HG03558 (cell line): ENCODE results near the gene YARS1.

Experiments used
- ATAC-seq: cut with Tn5 transposase; IDR thresholded peaks from one replicate; pipeline ENCODE4 v1.9.1; 2021; ENCODE audit warnings: moderate number of reproducible peaks; ENCODE audit not compliant: unreplicated experiment; ENCODE audit errors: extremely low read depth

The YARS1 gene

GRCh38 chr1:32782086-32782485, 35.1 kb downstream of the YARS1 start:
- ATAC-seq = no peak

- no peak for ATAC-seq
Observed at GRCh38 chr1:32780628-32781234, 36.4 kb downstream of the YARS1 start.

GRCh38 chr1:32780005-32780404, 37.2 kb downstream of the YARS1 start:
- ATAC-seq = no peak

GRCh38 chr1:32779242-32779641, 37.9 kb downstream of the YARS1 start:
- ATAC-seq = no peak

DNA sequence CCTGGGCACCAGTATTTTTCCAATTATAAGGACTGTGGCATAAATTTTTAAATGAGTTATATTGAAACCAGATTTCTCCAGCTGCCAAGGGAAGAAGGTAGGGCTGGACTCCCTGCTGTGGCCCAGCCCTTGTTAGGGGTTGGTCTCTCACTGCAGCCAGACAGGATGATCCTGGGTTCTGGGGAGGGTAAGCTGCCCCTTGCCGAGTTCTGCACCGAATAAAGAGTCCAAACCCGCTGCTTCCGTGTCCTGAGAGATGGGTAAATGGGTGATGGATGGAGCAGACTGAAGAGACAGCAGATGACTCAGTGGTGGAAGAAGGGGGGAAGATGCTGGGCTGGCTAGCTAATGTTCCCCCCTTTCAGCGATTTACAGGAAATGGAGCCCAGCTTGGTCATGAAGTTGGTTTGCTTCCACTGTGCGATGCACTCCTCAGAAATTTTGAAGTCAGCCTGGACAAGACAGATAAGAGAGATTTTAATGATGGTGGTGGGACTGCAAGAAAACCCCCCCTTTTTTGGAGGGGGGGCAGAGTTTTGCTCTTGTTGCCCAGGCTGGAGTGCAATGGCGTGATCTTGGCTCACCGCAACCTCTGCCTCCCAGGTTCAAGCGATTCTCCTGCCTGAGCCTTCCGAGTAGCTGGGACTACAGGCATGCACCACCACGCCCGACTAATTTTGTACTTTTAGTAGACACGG, 41.4 kb downstream of the YARS1 start:
- no peak for ATAC-seq

GRCh38 chr1:32774950-32775634, 42.1 kb downstream of the YARS1 start:
- ATAC-seq = no peak

GRCh38 chr1:32774464-32774808, 42.7 kb downstream of the YARS1 start:
- ATAC-seq = no peak

DNA sequence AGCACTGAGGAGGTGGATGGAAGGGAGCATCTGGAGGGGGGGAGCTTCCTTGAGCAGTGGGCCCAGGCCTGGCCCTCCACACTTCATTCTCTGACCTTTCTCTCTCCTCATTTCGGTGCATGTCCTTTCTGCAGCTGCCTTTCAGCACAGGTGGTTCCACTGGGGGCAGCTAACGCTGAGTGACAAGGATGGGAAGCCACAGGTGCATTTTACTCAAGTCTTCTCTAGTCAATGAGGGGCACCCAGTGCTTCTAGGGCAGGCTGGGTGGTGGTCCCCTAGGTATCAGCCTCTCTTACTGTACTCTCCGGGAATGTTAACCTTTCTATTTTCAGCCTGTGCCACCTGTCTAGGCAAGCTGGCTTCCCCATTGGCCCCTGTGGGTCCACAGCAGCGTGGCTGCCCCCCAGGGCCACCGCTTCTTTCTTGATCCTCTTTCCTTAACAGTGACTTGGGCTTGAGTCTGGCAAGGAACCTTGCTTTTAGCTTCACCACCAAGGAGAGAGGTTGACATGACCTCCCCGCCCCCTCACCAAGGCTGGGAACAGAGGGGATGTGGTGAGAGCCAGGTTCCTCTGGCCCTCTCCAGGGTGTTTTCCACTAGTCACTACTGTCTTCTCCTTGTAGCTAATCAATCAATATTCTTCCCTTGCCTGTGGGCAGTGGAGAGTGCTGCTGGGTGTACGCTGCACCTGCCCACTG, 43.2 kb downstream of the YARS1 start:
- no peak for ATAC-seq

- ATAC-seq = no peak
Observed at GRCh38 chr1:32773018-32773763, 44.0 kb downstream of the YARS1 start.

DNA sequence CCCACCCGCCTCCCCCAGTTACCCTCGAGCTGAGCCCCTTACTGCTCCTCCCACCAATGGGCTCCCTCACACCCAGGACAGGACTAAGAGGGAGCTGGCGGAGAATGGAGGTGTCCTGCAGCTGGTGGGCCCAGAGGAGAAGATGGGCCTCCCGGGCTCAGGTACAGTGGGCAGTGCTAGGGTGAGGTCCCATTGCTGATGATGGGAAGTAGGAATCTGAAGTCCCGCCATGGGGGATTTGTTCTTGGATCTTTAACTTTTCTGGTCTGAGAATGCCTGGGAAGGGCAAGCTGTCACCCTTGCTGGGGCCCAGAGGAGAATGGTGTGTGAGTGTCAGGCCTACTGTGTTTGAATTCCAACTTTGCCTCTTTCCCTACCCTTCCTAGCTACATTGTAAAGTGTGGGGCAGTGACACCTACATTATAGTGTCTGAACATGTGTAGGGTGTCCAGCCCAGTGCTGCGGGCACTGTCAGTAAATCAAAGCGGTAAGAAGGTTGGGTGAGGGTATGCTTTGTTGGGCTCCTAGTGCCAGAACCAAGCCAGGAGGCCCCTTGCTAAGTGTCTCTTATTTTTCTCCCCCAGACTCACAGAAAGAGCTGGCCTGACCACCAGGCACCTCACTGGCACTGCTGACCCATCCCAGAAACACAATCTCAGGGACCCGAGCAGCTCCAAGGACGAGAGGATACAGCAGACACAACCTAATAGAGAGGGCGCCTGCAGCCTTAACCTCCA, 44.7 kb downstream of the YARS1 start:
- no peak for ATAC-seq

GRCh38 chr1:32771561-32772280, 45.4 kb downstream of the YARS1 start:
- ATAC-seq = no peak

- no peak for ATAC-seq
Observed at GRCh38 chr1:32770741-32771548, 46.2 kb downstream of the YARS1 start.

DNA sequence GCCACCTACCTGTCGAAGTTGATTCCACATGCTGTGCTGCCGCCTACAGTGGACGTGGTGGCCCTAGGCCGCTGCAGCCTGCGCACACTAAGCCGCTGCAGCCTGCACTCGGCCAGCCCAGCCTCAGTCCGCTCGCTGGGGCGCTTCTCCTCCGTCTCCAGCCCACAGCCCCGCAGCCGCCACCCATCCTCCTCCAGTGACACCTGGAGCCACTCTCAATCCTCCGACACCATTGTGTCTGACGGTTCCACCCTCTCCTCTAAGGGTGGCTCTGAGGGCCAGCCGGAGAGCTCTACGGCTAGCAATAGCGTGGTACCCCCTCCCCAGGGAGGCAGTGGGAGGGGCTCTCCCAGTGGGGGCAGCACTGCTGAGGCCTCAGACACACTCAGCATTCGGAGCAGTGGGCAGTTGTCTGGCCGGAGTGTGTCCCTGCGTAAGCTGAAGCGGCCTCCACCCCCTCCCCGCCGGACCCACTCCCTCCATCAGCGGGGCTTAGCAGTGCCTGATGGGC, 46.9 kb downstream of the YARS1 start:
- ATAC-seq = no peak

- no peak for ATAC-seq
Observed at GRCh38 chr1:32769524-32770220, 47.5 kb downstream of the YARS1 start.

DNA sequence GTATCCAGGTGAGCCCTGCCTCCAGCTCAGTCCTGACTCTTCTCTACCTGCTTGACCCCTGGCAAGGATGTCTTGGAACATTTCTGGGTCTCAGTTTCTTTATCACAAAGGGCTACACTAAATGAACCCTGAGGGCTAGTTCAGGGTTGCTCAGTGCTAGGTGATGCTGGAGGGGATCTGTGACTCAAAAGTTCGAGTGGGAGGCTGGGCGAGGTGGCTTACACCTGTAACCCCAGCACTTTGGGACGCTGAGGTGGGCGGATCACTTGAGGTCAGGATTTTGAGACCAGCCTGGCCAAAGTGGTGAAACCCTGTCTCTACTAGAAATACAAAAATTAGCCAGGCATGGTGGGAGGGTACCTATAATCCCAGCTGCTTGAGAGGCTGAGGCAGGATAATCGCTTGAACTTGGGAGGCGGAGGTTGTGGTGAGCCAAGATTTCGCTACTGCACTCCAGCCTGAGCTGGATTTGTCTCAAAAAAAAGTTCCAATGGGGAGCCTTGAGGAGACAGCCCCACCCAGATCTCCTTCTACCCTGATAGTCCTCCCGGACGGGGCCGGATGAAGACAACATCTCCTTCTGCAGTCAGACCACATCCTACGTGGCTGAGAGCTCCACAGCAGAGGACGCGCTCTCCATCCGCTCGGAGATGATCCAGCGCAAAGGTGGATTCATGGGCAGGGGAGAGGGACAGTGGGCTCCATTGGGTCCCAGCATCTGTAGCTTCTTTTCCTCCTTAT, 48.9 kb downstream of the YARS1 start:
- no peak for ATAC-seq

DNA sequence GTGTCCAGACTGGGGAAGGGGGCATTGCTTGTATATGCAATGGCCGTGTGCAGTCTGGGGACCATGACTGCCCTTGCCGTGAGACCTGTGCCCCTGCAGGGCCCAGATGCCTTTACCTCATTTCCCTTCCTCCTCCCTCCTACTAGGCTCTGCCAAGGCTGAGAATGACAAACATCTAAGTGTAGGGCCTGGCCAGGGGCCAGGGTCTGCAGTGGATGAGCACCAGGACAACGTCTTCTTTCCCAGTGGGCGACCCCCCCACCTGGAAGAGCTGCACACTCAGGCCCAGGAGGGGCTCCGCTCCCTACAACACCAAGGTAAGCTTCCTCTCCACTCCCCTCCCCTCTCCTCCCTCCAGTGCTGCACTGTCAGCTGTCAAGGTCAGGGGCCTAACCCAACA, 49.5 kb downstream of the YARS1 start:
- ATAC-seq = no peak

DNA sequence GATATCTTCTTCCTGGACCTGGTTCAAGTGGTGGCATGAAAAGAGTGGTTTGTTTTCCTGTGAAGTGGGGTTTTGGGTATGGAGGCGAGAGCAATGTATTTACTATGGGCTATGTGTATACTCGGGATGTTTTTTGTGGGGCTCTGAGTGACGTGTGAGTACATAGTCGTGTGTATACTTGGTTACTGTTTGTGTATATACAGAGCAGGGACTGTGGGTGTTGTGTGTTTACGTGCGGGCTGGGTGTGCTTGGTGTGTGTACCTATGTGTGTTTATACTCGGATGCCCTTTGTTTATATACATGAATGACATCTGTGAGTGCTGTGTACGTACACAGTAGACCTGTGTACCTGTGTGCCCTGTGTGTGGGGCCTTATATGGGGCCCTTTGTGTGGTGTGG, 50.0 kb downstream of the YARS1 start:
- no peak for ATAC-seq
